GM21786 (cell line): ENCODE results near the gene ZNF423.
A peak's percentile ranks its signal among the peaks of the same experiment; 100 is the strongest.

ENCODE experiments used
- ATAC-seq: cut with Tn5 transposase; IDR thresholded peaks from one replicate; pipeline ENCODE4 v1.9.1; 2021; ENCODE audit not compliant: unreplicated experiment

Gene ZNF423

DNA sequence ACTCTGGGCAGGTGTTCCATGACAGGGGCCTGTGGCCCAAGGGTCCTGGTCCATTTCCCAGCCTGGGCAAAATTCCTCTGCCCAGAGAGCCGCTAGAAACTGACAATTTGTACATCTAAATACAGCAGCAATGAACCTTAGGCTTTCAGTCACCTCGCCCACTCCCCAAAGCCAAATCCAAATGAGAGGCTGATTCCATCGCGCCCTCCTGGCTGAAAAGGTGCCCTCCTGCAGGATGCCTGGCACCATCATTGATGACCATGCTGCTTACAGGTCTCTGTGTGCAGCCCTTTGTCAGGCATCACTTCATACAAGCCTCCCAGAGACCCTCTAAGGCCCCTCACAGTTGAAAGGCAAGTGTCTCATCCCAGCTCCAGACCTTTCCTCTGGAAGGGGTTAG lies 367.6 kb downstream of the ZNF423 start:
- no peak for ATAC-seq

DNA sequence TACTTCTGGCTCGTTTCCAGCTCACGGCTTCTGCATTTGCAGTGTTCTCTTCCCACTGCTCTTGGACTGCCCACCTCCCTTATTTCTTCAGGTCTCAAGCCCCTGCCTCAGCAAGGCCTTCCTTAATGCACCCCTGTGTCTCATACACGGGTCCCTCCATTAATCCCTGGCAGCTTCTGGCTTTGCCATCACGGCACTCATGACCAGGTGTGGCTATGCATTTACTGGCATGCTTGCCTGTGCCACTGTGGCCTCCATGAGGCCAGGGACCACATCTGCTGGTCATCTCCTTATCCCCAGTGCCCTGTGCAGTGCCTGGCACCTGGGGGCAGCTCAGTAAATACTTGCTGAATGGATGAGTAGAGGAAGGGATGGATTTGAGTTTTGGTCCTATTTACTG lies 368.2 kb downstream of the ZNF423 start:
- ATAC-seq: no peak

DNA sequence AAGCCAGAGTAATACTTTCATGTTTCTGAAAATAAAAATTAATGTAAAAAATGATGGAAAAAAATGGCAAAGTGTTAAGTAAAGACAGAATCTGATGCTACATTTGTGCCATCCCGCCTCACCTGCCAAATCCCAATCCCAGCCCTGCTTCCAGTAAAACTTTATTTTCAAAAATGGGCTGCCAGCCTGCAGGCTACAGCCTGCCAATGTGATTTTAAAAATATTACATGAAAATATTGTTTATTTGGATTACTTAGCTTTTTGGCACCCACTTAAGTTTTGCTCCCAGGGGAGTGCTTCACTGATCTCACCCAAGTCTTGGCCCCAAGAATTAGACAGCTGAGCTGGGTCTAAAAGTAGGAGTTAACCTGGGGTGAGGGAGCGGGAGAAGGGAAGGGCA lies 369.5 kb downstream of the ZNF423 start:
- ATAC-seq: no peak

DNA sequence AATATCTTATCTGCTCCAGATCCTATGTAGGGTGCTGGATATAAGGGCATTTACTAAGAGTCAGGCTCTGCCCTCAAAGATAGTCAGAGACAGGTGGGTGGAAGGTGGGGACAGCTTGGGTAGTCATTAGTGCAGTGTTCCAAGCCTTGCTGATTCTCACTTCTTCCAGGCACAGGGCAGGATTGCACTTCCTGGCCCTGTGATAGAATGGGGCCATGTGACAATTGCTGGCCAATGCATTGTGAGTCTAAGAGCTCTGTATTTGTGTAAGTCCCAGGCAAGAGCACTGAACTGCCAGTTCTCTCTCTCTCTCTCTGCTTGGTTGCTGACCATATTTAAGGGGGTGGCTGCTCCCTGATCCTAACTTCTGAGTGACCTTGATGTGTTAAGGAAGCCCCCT lies 370.2 kb downstream of the ZNF423 start:
- no peak for ATAC-seq

DNA sequence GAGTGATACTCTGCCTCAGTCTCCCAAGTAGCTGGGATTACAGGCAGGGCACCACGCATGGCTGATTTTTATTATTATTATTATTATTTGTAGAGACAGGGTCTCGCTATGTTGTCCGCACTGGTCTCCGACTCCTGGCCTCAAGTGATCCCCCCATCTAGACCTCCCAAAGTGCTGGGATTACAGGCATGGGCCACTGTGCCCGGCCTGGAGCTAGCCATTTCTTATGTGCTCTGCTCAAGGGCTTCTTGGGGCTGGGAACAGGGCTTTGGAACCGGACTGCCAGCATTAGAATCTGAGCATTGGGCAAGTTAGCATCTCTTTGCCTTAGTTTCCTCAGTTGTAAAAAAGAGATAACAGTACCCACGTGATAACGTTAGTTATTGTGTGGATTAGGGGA lies 371.0 kb downstream of the ZNF423 start:
- no peak for ATAC-seq

DNA sequence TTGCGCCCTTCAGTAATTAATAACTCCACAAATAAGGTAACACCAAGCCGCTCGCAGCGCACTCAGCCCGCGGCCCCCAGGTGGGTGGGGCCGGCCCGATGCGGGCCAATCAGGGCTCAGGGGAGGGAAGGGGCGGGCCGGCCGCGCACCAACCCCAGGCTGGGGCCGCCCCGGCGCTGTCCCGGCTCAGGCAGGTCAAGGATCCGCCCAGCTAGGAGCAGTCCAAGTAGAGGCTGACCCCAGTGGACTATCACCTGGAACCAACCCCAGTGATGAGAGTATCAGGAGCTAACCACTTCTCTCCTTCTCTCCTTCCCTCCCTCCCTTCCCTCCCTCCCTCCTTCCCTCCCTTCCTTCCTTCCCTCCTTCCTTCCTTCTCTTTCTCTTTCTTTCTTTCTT lies 371.5 kb downstream of the ZNF423 start:
- peak; percentile 47 for ATAC-seq

DNA sequence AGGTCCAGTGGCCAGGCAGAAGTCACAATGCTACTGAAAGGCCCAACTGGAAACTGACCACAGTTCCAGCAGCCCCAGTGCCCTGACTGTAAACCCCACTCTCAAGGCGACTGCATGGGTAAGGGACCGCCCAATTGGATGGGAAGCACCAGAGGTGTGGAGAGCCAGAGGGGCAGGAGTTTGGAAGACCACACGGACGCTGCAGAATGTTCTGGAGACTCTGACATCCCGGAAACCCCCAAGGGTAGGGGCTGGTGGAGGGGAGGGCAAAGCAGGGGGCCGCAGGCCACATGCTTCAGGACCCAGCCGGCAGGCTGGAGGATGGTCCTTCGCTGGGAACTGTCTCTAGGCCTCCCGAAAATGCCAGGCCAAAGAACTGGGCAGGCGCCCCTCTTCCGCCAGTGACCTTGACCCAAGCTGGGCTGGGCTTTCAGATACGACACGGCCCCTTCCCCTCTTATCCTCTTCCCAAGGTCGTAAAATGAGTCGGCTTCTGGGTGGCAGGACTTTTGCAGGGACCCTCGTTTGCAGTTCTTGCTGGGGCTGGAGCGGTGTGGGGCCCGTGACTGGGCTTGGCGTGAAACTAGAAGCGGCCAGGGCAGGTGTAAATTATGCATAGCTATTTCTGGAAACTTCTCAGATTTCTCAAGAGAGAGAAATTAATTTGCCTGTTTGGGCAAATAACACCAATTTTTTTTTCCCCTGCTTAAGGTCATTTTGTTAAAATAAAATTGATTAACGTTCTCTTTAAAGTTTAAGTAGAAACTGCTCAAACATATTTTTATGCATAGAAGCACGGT lies 372.1 kb downstream of the ZNF423 start:
- no peak for ATAC-seq

DNA sequence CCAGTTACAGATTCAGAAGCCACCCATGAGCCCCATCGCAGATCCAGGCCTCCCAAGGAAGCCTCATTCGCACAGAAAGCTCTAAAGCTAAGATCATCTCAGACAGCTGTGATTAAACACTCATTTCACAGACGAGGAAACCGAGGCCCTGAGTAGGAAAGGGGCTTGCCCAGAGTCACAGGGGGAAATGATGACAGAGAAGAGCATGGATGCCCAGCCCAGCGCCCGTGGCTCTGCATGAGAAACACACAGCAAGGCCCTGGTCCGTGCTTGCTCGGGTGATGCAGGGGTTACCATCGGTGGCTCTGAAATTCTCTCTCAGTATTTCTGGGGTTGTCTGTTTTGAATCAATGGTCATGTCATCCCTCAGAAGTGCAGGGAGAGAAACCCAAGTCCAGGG lies 372.7 kb downstream of the ZNF423 start:
- no peak for ATAC-seq

DNA sequence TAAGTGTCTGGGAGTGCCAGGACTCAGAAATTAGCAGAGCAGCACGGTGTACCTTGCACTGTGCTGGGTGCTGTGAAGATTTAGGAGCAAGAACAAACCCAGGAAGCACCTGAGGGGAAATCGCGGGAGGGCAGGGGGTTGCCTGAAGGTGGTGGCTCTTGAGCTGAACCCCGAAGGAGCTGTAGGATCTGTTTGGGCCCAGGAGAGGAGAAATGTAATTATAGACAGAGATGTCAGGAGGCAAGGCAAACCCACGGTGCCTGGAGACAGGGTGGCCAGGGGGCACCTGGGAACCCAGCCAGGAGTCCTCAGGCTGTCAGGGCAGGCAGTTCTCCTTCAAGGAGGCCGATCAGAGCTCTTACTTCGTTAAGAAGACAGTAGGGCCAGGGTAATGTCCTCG lies 373.2 kb downstream of the ZNF423 start:
- ATAC-seq: no peak

DNA sequence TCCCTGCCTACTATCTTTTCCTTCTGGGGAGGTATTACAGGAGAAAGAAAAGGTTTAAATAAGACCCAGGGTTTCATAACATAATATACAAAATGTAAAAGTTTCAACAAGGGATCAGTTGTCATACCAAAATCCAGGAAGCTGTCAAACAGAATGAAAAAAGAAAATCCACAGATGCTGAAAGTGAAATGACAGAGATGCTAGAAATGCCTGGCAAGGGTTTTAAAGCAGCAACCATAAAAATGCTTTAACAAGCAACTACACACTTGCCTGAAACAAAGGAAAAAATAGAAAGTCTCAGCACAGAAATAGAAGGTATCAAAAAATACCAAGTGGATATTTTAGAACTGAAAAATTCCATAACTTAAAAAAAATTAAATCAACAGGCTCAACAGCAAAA lies 377.3 kb downstream of the ZNF423 start:
- no peak for ATAC-seq

DNA sequence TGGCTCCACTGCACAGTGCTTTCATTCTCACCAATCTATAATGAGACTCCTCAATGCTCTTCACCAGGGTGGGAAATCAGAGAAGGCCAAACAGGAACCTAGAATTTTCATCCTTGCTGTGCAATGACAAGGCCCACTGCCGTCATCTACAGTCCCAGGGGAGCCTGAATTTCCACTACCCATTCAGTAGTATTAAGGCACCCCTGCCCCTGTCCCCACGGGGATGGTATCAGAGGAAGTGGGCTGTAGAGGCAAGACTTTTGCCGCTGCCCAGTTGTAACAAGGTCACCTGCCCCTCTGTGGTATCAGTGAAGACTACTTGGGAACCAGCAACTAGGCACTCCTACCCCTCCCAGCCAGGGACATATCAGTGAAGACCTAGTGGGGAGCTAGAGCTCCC lies 377.8 kb downstream of the ZNF423 start:
- no peak for ATAC-seq

DNA sequence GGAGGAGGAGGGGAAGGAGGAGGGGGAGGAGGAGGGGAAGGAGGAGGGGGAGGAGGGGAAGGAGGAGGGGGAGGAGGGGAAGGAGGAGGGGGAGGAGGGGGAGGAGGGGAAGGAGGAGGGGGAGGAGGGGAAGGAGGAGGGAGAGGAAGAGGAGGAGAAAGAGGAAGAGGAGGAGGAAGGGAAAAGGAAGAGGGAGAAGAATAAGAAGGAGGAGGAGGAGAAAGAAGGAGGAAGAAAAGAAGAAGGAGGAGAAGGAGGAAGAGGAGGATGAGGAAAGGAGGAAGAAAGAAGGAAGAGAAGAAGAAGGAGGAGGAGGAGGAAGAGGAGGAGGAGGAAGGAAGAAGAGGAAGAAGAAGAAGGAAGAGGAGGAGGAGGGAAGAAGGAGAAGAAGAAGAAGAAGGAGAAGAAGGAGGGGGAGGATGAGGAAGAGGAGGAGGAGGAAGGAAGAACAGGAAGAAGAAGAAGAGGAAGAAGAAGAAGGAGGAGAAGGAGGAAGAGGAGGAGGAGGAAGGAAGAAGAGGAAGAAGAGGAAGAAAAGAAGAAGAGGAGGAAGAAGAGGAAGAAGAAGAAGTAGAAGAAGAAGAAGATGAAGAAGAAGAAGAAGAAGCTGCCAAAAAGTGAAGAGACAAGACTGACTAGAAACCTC lies 378.5 kb downstream of the ZNF423 start:
- no peak for ATAC-seq

DNA sequence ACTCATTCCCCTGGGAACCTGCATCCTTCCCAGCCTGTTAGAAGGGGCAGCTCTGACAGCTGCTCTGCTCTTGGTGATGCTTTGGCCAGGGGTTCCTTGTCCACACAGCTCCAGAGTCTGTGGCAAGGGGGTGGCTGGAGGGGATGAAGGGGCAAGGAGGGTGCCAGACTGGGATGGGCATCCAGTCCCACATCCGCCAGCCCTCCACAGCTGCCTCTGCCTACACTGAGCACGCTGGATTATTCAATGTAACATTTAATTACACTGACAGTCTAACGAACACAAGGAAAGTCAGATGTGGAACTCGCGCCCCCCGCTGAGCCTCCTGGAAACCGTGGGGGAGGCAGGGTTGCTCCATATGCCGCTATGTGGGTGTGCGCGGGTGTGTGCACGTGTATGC lies 381.2 kb downstream of the ZNF423 start:
- no peak for ATAC-seq

DNA sequence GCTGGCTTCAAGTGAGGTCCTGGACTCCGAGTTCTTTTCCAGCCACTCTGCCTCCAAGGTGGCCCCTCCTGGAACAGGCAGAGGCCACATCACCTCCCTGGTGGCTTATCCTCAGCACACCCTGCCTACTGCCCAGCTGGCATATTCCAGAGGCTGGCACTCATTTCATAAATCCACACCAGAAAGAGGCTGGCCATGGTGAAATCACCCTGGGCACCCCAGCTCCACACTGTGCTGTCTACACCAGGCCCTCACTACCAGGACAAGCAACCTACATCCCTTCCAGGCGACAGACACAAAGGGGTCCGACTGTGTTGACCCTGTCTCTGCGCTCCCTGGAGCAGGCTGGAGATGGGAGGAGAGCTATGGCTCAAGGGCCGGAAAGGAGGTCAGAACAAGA lies 382.1 kb downstream of the ZNF423 start:
- ATAC-seq: no peak

DNA sequence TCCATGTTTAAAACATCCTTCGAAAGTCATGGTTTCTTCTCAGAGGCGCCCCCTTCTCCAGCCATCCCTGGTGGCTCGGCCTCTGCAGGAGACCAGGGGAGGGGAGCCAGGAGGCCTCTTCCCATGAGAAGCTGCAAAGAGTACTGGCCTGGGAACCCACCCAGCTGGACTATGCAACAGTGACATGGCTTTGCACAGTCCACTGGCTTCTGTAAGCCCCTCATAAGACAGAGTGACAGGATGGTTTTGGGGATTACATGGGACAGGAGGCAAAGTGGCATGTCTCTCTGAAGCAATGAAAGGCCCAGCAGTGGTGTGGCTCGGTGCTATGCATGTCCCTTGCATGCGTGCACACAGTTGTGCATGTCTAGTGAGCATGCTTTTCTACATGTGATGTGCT lies 382.8 kb downstream of the ZNF423 start:
- no peak for ATAC-seq

DNA sequence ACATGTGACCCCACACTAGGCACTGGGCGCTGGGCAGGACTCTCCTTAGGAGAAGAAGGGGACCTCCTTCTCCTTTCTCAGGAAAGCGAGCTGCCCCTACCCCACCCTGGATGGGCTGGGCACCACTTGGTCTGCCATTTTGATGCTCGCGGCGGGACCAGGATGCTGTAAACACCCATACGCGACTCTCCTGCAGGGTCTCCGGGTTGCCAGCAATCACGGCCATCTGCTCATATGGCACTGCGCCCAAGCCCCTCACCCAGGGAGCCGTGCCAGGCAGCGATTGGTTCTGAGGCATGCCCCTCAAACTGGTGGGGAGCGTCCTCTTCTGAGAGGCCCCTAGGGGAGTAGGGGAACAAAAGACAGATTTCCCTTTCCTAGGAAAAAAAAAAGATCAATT lies 383.3 kb downstream of the ZNF423 start:
- no peak for ATAC-seq

DNA sequence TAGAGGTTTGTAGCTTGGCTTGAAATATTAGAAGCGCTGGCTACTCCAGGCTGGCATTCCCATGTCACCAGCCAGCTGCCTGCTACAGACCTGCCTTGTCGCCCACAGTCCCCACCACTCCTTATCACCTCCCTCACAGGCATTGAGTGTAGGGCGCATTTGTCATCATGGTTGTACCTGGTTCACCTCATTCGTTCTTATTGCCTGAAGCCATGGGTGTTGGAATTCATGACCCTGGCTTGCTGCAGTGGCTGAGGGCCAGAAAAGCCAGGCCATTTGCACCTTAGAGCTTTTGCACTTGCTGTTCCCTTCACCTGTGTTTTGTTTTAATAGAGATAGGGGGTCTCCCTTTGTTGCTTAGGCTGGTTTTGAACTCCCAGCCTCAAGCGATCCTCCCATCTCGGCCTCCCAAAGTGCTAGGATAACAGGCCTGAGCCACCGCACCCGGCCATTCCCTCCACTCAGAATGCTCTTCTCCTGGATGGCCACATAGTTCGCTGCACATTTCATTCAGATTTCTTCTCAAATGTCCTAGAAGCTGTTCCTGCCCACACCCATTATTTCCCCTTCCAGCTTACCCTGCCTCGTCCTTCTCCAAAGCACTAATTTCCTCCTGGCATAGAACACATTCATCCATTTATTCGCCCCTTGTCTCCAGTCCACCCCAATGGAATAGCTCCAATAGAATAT lies 384.7 kb downstream of the ZNF423 start:
- no peak for ATAC-seq

DNA sequence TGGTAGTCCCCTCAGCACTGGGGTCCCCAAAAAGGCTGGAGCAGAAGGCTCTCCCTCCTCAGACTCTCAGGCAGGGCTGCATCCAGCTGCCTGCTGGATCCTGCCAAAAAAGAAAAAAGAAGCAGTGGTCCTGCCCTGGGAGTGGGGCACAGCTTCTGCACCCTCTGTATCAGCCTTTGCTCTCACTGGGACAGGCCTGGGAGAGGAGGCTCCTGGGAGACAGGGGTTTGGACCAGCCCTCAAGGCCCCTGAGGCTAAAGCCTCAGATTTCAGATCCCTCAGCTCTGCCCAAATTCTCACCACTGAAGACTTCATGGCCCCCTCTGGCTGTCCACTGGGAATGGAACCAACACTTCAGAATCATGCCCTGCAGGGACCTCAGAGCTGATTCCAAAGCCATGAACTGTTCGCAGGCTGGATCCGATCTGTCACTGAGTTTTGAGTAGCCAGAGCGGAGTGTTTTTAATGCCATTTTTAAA lies 385.4 kb downstream of the ZNF423 start:
- no peak for ATAC-seq

DNA sequence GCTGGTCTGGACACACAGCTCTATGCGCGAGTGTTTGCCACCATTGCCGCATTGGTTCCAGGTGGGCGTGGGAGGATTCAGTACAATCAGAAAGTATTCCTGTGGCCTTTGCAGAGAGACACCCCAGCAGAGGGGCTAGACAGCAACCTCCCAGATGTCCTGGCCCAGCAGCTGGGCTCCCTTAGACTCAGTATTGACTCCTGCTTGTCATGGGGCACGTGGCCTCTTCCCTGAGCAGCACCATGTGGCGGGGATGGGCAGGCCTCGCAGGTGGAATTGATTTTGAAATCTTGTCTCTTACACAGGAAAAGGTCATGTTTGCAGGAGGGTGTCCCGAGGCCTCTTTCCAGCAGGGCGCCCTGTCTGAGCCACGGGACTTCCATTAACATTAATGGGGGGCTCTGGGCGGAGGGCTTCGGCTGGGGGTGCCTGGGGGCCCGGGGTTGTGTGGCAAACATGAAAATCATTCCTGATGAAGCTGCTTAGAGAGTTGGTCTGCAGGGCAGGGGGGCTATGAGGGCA lies 385.9 kb downstream of the ZNF423 start:
- no peak for ATAC-seq

DNA sequence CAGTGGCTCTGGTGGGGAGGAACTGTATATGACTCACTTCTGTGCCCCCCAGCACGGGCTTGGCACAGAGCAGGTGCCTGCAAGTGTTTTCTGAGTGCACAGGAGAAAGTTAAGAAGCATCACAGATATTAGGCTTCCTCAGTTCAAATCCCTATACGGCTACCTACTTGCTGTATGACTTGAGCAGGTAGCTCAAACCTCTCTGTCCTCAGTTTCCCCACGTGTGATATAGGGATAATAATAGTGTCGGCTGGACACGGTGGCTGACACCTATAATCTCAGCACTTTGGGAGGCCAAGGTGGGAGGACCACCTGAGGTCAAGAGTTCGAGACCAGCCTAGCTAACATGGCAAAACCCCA lies 386.6 kb downstream of the ZNF423 start:
- ATAC-seq: no peak

DNA sequence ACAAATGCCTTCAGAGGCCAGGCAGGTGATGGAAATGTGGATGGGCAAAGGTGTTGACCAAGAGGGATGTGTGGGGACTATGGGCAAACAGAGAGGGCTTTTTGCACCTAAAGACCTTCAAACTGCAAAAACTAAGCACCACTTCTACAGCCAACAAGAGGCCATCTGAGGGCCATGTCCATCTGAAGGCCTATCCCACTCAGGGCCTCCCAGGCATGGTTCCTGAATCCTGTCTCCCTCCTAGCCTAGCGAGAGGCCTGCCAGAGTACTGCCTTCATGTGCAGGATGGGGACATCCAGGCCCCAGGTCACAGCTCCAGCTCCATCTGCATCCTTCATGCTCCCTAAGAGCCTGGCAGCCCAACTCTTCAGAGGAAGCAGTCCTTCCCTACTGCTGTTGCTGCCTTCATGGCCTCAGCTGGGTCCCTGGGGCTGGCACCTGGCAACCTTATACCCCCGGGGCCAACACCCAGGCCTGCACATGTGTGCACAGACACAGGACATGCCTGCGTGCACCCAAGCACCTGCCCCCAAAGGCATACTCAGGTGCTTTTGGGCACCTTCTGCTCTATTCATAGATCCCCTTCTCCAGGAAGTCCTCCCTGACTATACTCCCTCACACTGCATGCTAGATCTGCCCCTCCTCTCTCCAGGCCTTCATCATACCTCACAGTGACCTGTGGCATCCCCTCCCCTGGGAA lies 387.2 kb downstream of the ZNF423 start:
- ATAC-seq: no peak
